GM19438 (cell line): Measurements from ENCODE around the gene EXOC7.
"Not testable (repeated sequence)": the region's sequence is repeated elsewhere in the genome, so short reads cannot be mapped to it uniquely, and the experiment has no call there.

Experiments used
- ATAC-seq: cut with Tn5 transposase; IDR thresholded peaks from one replicate; pipeline ENCODE4 v1.9.1; 2021; ENCODE audit warnings: low read depth; ENCODE audit not compliant: unreplicated experiment

EXOC7 gene

GRCh38 chr17:76049836-76050537, 53.6 kb downstream of the EXOC7 start:
- ATAC-seq = no peak

DNA sequence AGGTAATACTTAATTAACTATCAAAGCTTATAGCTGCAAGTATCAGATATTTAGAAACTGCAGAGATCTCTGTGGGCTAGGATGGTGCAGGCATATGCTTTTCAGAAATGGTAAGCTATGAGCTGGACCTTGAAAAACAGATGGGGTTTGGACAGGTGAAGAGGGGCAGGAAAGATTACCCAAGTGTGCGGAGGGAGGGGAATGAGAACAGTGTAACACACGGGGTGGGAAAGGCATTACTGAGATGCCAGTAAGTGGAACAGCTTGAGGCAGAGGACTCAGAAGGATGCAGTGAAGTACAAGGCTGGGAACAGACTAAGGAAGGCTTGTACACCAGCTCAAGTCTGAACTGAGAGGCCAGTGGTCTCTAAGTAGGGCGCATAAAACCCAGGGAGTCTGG, 54.3 kb downstream of the EXOC7 start:
- no peak for ATAC-seq

DNA sequence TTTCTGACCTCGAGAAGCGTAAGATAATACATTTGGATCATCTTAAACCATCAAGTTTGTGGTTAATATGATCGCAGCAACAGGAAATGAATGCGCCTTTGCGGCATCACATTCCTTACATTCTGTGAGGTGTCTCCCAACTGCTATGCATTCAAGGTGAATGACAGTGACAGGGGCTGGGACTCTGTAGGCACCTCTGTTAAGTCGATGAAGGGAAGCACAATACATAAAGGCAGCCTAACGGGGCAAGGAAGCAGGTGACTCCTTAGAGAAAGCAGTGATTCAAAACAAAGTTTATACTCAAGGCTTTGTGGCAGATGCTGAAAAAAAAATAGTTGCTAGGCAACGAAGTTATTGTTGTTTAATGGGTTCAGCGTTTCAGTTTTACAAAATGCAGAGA, 54.9 kb downstream of the EXOC7 start:
- no peak for ATAC-seq

- ATAC-seq = no peak
Measured at GRCh38 chr17:76048025-76048605, 55.5 kb downstream of the EXOC7 start.

DNA sequence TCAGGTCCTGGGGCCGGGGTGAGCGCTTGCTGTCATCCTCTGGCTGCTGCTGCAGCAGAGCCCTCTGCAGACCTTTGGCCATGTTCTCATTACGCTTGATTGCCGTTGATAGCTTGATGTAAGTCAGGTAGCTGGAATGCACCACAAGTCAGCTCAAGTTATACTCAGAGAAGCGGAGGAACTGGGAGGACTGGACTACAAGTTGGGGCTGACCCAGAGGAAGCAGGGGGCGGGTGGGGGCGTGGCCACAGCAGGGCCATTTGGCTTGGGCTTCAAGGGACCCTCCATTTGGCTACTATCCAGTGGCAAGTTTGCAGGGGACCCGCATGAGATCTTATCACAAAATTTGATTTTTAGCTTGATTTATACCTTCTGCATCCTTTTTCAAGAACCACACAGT, 57.5 kb downstream of the EXOC7 start:
- no peak for ATAC-seq

GRCh38 chr17:76044475-76045007, 59.0 kb downstream of the EXOC7 start:
- not testable (repeated sequence) for ATAC-seq

GRCh38 chr17:76042868-76043267, 60.7 kb downstream of the EXOC7 start:
- not testable (repeated sequence) for ATAC-seq

DNA sequence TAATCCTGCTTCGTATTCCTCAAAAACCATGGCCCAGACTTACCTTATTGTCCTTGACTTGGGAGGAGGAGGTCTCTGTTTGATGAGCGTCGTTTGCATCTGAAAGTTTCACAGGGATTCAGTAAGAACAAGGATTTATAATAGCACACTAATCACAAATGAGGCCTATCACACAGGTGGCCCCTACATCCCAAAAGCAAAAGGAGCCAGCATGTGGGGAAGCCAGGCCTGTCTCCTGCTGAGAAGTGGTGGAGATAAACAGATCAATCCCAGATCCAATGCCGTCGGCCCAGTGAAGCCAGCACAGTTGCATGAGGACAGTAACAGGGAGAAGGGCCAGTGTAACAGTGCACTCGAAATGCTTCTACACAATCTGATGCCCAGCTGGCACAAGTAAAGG, 63.2 kb downstream of the EXOC7 start:
- ATAC-seq = no peak

- no peak for ATAC-seq
Measured at GRCh38 chr17:76039121-76039520, 64.5 kb downstream of the EXOC7 start.

- no peak for ATAC-seq
Measured at GRCh38 chr17:76038050-76038449, 65.5 kb downstream of the EXOC7 start.

DNA sequence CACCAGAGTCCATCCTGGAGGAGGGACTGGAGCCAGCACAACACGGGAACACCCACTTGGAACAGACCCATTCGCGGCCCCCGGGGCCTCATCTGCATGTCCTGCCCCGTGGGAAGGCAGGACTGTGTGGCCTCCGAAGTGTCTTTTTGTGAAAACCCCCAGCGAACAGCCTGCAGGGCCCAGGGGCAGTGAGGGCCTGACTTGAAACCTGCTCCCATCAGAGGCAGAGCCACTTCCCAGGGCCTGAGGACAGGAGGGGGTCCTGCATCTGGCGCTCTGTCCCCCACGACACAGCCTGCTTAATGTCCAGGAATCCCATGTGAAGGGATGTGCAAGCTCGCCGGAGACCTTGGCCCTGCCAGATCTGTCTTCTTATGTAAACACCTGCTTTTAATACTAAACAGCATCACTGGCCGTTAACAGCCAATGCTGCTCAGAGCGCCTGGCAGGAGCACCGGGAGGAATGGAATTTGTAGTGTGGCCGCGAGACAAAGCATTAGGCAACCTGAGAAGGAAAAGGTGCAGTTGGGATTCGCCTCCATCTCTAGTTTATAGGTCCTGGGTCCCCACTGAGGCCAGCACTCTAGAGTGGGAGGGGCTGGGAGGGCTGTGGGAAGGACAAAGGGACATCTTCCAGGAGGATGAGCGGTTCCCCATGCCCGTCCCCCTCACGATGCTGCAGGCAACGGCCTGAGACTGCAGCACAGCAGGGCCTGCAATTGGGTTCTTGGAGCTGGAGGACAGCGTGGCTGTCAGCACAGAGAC, 66.9 kb downstream of the EXOC7 start:
- no peak for ATAC-seq

DNA sequence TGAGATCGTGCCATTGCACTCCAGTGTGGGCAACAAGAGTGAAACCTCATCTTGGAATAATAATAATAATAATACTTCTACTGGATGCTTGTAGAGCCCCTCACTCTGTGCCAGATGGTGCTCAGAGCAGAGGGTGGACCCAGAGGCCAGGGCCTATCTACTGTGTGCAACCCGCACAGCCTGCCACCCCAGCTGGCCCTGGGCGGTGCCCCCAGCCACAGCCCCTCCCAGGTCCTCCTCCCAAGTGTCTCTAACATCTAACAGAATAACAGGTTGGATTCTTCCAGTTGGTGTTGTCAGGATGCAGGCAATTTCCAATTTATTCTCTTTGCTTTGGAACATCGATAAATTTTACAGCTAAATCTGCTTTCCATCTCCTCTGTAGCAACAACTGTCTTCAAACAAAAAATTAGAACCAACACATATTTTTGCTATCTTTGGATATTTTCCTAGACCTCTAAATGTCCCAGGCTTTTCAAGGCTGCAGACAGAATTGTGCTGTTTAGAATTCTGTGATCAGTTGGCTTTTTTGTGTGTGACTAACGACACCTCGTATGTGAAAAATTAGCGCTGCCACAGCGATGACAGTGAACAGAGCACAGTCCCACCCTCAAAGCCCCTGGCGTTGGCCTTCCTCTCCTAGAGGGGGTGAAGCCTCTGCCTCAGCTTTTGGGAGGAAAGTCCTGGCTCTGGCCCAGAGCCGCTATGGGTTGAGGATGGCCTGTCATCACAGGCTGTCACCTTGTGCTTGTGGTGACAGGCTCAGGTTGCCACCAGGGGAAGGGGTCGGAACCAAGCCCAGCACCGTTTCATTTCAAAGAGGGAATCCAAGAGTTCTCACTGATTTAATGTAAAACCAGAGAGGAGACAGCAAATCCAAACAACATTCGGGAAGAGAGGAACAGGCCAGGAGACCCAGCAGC, 68.9 kb downstream of the EXOC7 start:
- ATAC-seq = no peak

DNA sequence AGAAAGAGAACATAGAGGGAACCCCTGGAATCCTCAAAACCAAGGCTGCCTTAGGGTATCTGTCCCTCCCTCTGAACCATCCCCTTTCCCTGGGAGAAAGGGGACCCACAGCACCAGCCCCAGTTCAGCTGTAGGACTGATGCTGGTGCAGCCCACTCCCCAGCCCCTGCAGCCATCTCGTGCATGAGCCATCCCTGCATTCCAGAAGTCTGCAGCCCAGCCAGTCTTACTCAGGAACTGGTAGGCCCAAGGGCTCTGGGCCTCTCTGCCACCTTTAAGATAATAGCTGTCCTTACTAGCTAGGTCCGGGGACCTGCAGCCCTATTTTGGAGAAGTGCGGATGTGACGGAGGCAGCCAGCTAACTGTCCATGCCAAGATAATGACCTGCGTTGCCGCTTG, 70.4 kb downstream of the EXOC7 start:
- no peak for ATAC-seq

- ATAC-seq = no peak
Measured at GRCh38 chr17:76032780-76033108, 70.8 kb downstream of the EXOC7 start.

GRCh38 chr17:76032073-76032779, 71.4 kb downstream of the EXOC7 start:
- ATAC-seq = no peak
